ENCODE measurements around the gene CLMP.

Gene CLMP

GRCh38 chr11:123084454-123084853 lies 110.6 kb downstream of the CLMP start:
- H3K27me3 ChIP-seq = no peaks in the 10 kb centered on the region
- H3K4me1 ChIP-seq = peaks cover 0 to 9% (median 0%) of the 10 kb centered on the region in 4 donors
- H3K9me3 ChIP-seq = no peaks in the 10 kb centered on the region
- no peak overlapping the region for H3K27ac ChIP-seq
- H3K36me3 ChIP-seq = peaks cover 0 to 7% (median 0%) of the 10 kb centered on the region in 3 donors
- no peak for DNase-seq
- intact Hi-C loops (cut with DNase I; ENCODE audit: low total_unique reads) = no loop called here
- H3K4me3 ChIP-seq = no peak overlapping the region
- TF ChIP-seq CTCF (IDR thresholded peaks at IDR 0.05) = no peak

- no peaks in the 10 kb centered on the region for H3K27me3 ChIP-seq
Observed at GRCh38 chr11:123083623-123084029, 111.4 kb downstream of the CLMP start.

GRCh38 chr11:123082977-123083376 lies 112.1 kb downstream of the CLMP start:
- Histone ChIP-seq H3K27ac (no peak overlapping the region), H3K36me3 (peaks cover 0 to 7% (median 0%) of the 10 kb centered on the region in 3 donors), H3K4me3 (no peak overlapping the region), H3K4me1 (peaks cover 0 to 9% (median 0%) of the 10 kb centered on the region in 4 donors), H3K9me3 (no peaks in the 10 kb centered on the region), H3K27me3 (no peaks in the 10 kb centered on the region)
- no peak for DNase-seq
- no peak for TF ChIP-seq CTCF (IDR thresholded peaks at IDR 0.05)
- intact Hi-C loops (cut with DNase I; ENCODE audit: low total_unique reads) = no loop called here

More at GRCh38 chr11:123083623-123084029, 111.4 kb downstream of the CLMP start:
- intact Hi-C loops (cut with DNase I; ENCODE audit: low total_unique reads) = no loop called here
- TF ChIP-seq CTCF (IDR thresholded peaks at IDR 0.05) = no peak
- Histone ChIP-seq H3K9me3 (no peaks in the 10 kb centered on the region), H3K27ac (no peak overlapping the region), H3K36me3 (peaks cover 0 to 7% (median 0%) of the 10 kb centered on the region in 3 donors), H3K4me1 (peaks cover 0 to 9% (median 0%) of the 10 kb centered on the region in 4 donors), H3K4me3 (no peak overlapping the region)
- DNase-seq = peak; percentile 80 to 82

- intact Hi-C loops (cut with DNase I; ENCODE audit: low total_unique reads) = no loop called here
- H3K4me3 ChIP-seq = no peak overlapping the region
- TF ChIP-seq CTCF (IDR thresholded peaks at IDR 0.05) = no peak
- no peaks in the 10 kb centered on the region for H3K9me3 ChIP-seq
- DNase-seq = no peak
- no peaks in the 10 kb centered on the region for H3K27me3 ChIP-seq
- no peak overlapping the region for H3K27ac ChIP-seq
- peaks cover 0 to 9% (median 0%) of the 10 kb centered on the region in 3 donors for H3K36me3 ChIP-seq
- H3K4me1 ChIP-seq = peaks cover 0 to 9% (median 0%) of the 10 kb centered on the region in 4 donors
Observed at GRCh38 chr11:123080015-123080414, 115.0 kb downstream of the CLMP start.

GRCh38 chr11:123076484-123076883 lies 118.6 kb downstream of the CLMP start:
- TF ChIP-seq CTCF (IDR thresholded peaks at IDR 0.05) = no peak

More at GRCh38 chr11:123076484-123076883, 118.6 kb downstream of the CLMP start:
- intact Hi-C loops (cut with DNase I; ENCODE audit: low total_unique reads) = no loop called here
- Histone ChIP-seq H3K36me3 (peaks cover 0 to 18% (median 9%) of the 10 kb centered on the region in 3 donors), H3K4me3 (no peak overlapping the region), H3K27ac (no peak overlapping the region), H3K27me3 (no peaks in the 10 kb centered on the region), H3K9me3 (no peaks in the 10 kb centered on the region), H3K4me1 (no peaks in the 10 kb centered on the region)
- DNase-seq = no peak
